H1 (cell line): ENCODE results near the gene IL19. TPM values are rescaled to one million over a fixed set of nuclear protein-coding genes. Genes with fewer than 3 reads are reported as not detected.

Experiments
- CBX5 ChIP-seq: fragments of 300-800, 300-1000 bp; sonication (generic); IDR thresholded peaks from 2 replicates; pipeline ENCODE4 v1.7.1; 2016; ENCODE audit warnings: antibody characterized with exemption, low read length, low read depth
- CHD7 ChIP-seq: fragments of 300-600 bp; sonication (generic); IDR thresholded peaks from 2 replicates; pipeline ENCODE4 v1.7.1; 2012; ENCODE audit warnings: low read length, moderate library complexity, mild to moderate bottlenecking, inconsistent platforms; ENCODE audit not compliant: insufficient replicate concordance
- FOSL1 ChIP-seq: IDR thresholded peaks from 2 replicates; pipeline ENCODE4 v1.6.1; 2011; ENCODE audit warnings: mild to moderate bottlenecking, low read depth, low read length, moderate library complexity; ENCODE audit not compliant: insufficient read depth
- NRF1 ChIP-seq: IDR thresholded peaks from 2 replicates; pipeline ENCODE4 v1.6.1; 2011; ENCODE audit warnings: mild to moderate bottlenecking, low read depth, low read length, improper control_type of control experiment
- POLR2A ChIP-seq, 2 experiments: IDR thresholded peaks; 1 replicate in 1 of 2; 2 replicates in 1 of 2; pipeline ENCODE4 v1.6.1; 2011; ENCODE audit warnings: low read depth in 2 of 2, low read length in 2 of 2, mild to moderate bottlenecking in 2 of 2; ENCODE audit errors: control extremely low read depth in 1 of 2
- SAP30 ChIP-seq: fragments of 300-600 bp; sonication (generic); IDR thresholded peaks from 2 replicates; pipeline ENCODE4 v1.7.1; 2012; ENCODE audit warnings: low read length, moderate library complexity, mild to moderate bottlenecking, inconsistent platforms; ENCODE audit not compliant: insufficient read depth, insufficient replicate concordance
- SIRT6 ChIP-seq: IDR thresholded peaks from one replicate; pipeline ENCODE4 v1.7.1; 2012; ENCODE audit warnings: low read length, inconsistent platforms
- polyA plus RNA-seq, 7 experiments: library from polyadenylated mRNA; depleted of rRNA in 3 of 7; stranded (reverse) in 5 of 7; unstranded in 2 of 7; fragments of >200 nt in 5 of 7; fragments of 200-250 nt in 2 of 7; gene quantifications; 1 replicate in 5 of 7; 2 replicates in 1 of 7; 4 replicates in 1 of 7; pipeline versions ENCODE4 v1.2.1 to v1.2.3, GENCODE V29; 2011 to 2013; ENCODE audit warnings: missing spikeins in 2 of 7, mixed read lengths in 2 of 7
- total RNA-seq: library from RNA; stranded (reverse); fragmentation: NEBNext Ultra II Directional; extraction: Animal tissue kit (Norgen Biotek cat#: 25700); gene quantifications from 2 replicates; pipeline ENCODE4 v1.2.1, GENCODE V29; 2021

IL19 gene
- total and polyA plus RNA-seq, 2 of the 8 experiments (the other 6 are each of a cell fraction or from before 2014, with no cell fraction given), result not detected

GRCh38 chr1:206867716-206868115 is 97.1 kb downstream of the IL19 start (continued):
- TF ChIP-seq CHD7, result no peak
- TF ChIP-seq SAP30, result no peak
- no peak for TF ChIP-seq FOSL1
- no peak for TF ChIP-seq NRF1
- TF ChIP-seq SIRT6, result no peak
- no peak for TF ChIP-seq CBX5
- no peak for TF ChIP-seq POLR2A (IDR thresholded peaks at IDR 0.05; ENCODE audit: control extremely low read depth in 1 of 2, low read depth in 2 of 2, low read length in 2 of 2)
